Right hindlimb (tissue), 1 donor: ENCODE data around the gene GPR173.

Experiments
- DNase-seq: peaks from one replicate; pipeline ENCODE4 v3.0.0-alpha.2; 2018

Gene GPR173

GRCh38 chrX:53089925-53090324, 41.3 kb downstream of the GPR173 start:
- DNase-seq, result no peak

- DNase-seq, result no peak
Measured at GRCh38 chrX:53091354-53091753, 42.8 kb downstream of the GPR173 start.

GRCh38 chrX:53093177-53093655, 44.6 kb downstream of the GPR173 start:
- peak; percentile 85 for DNase-seq

- peak; percentile 94 for DNase-seq
Measured at GRCh38 chrX:53093748-53094581, 45.4 kb downstream of the GPR173 start, which contains the start of gene KANTR. KANTR (plus strand) TSS chrX:53094142; CDS start chrX:53124273, 30,131 bp downstream.

- DNase-seq, result no peak
Measured at GRCh38 chrX:53094582-53094905, 46.0 kb downstream of the GPR173 start.

- DNase-seq, result no peak
Measured at GRCh38 chrX:53095796-53096195, 47.2 kb downstream of the GPR173 start.

- DNase-seq, result no peak
Measured at GRCh38 chrX:53114864-53115549, 66.4 kb downstream of the GPR173 start.

GRCh38 chrX:53115550-53115874, 66.9 kb downstream of the GPR173 start:
- no peak for DNase-seq

GRCh38 chrX:53116101-53116500, 67.5 kb downstream of the GPR173 start:
- peak; percentile 58 for DNase-seq

- no peak for DNase-seq
Measured at GRCh38 chrX:53122013-53122412, 73.4 kb downstream of the GPR173 start.

- no peak for DNase-seq
Measured at GRCh38 chrX:53125506-53125905, 76.9 kb downstream of the GPR173 start.

GRCh38 chrX:53126377-53126776, 77.8 kb downstream of the GPR173 start:
- DNase-seq, result no peak

GRCh38 chrX:53128097-53128749, 79.6 kb downstream of the GPR173 start:
- no peak for DNase-seq
